ENCODE measurements around the gene MED6.

DNA sequence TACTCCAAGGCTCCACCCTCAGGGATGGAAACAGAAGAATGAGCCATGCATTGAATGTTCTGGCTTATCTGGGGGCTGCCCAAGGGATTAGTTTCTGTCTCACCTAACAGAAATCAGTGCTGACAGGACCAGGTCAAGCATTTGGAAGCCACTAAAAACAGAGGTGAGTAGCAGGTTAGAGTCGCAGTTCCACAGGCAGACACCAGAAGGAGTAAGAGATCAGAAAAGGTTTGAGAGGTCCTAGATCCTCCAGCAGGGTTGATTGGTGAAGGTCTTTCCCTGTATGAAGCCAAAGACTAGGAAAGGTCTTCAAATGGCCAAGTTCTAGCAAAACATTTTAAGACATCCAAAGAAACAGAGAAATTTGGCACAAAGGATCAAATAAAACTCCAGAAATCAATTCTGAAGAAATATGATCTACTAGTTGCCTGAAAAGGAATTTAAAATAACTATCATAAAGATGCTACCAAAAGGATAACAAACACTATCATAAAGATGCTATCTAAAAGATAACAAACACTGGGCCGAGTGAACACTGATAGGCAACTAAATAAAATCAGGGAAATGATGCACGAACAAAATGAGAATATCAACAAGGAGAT lies 21.8 kb upstream of the MED6 start:
- TF ChIP-seq, protein P1, sequence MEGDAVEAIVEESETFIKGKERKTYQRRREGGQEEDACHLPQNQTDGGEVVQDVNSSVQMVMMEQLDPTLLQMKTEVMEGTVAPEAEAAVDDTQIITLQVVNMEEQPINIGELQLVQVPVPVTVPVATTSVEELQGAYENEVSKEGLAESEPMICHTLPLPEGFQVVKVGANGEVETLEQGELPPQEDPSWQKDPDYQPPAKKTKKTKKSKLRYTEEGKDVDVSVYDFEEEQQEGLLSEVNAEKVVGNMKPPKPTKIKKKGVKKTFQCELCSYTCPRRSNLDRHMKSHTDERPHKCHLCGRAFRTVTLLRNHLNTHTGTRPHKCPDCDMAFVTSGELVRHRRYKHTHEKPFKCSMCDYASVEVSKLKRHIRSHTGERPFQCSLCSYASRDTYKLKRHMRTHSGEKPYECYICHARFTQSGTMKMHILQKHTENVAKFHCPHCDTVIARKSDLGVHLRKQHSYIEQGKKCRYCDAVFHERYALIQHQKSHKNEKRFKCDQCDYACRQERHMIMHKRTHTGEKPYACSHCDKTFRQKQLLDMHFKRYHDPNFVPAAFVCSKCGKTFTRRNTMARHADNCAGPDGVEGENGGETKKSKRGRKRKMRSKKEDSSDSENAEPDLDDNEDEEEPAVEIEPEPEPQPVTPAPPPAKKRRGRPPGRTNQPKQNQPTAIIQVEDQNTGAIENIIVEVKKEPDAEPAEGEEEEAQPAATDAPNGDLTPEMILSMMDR (IDR thresholded peaks at IDR 0.05) = no peak
- no peak for TF ChIP-seq POLR2A (IDR thresholded peaks at IDR 0.05)

Data from lower leg skin (tissue), 3 donors.